ENCODE measurements around the gene OR52B2.
A peak's percentile ranks its signal among the peaks of the same experiment; 100 is the strongest.

The OR52B2 gene

DNA sequence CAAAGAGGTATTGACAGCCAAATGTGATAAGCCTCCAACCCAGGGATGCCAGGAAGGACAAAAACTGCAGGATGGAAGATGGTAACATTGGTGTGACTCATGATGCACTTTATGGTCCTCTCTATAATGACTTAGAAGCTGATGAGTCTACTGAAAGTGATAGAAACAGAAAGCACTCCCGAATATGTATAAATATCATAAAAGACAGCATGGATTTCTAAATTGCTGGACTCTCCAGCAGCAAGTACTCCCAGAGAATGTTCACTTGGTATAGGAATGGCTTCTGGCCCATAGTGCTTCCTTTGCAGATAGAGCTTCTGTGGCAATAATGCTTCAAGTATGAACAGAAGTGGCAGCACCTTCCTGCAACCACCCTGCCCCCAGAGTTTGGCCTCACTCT is at the start of gene OR52B2:
Gene OR52B2 (minus strand): TSS at position 101 of the 400 bp plus-strand sequence. CDS start 0 bp downstream, at position 101.
- no peak for DNase-seq
- in situ Hi-C loops (cut with HindIII; ENCODE audit: low pct_ligation_motif_present, low pct_unique_long_range_greater_than_20kb, low sequenced_read_pairs) = no loop called here

DNA sequence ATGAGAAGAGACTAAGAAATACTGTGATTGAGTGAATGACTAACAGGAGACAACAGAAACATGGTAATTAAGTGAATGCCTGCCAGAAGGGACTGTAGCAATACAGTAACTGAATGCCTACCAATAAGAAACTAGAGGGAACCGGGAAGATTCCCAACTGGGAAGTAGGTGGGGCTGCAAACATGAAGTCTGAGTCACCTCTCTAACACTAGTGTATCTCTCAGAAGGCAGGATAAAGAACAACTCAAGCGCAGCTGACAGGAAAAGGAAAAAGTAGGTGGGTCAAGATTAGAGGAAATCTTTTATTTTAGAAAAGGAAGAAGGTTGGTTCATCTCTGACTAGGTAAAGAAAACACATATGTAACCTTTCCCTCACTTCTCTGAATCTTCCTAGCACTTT is 49.2 kb upstream of the OR52B2 start:
- peak; percentile 74 for DNase-seq

DNA sequence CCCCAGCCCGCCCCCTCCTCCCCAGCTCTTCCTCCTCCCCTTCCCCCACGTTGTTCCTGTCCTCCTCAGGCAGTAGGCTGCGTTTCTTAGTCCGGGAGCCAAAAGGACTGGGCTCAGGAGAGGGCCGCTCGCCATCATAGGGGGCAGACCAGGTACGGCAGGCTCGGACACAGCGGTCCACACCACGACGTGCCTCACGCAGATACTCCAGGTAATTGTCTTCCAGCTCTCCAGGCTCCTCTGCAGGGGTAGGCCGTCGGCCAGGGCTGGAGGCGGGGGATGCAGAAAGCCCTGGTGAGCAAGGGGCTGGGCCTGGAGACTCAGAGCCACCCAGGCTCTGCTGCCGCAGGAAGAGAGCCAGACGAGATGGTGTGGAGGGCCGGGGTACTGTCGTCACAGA is 47.6 kb upstream of the OR52B2 start:
- in situ Hi-C loops (cut with HindIII; ENCODE audit: low pct_ligation_motif_present, low pct_unique_long_range_greater_than_20kb, low sequenced_read_pairs) = no loop called here
- DNase-seq = no peak

More for the DNA sequence above, 49.2 kb upstream of the OR52B2 start:
- in situ Hi-C loops (cut with HindIII; ENCODE audit: low pct_ligation_motif_present, low pct_unique_long_range_greater_than_20kb, low sequenced_read_pairs) = no loop called here

DNA sequence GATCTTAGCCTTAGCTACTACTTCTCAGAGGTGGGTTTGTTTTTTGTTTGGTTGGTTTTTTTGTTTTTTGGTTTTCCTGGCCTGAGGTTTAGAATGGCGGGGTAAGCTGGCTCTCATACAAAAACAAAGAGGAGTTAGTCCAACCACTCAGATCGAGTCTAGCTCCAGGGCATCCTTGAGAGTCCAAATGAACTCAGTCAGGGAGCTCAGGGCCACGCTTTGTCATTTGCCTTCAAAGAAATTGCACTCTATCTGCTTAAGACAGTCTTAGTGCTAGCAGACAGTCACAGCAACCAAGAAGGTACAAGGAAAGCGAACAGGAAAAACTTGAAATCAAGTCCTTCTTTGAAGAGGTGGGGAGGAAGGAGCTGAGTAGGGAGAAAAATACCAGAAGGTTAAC is 46.4 kb upstream of the OR52B2 start:
- in situ Hi-C loops (cut with HindIII; ENCODE audit: low pct_ligation_motif_present, low pct_unique_long_range_greater_than_20kb, low sequenced_read_pairs) = no loop called here
- no peak for DNase-seq

DNA sequence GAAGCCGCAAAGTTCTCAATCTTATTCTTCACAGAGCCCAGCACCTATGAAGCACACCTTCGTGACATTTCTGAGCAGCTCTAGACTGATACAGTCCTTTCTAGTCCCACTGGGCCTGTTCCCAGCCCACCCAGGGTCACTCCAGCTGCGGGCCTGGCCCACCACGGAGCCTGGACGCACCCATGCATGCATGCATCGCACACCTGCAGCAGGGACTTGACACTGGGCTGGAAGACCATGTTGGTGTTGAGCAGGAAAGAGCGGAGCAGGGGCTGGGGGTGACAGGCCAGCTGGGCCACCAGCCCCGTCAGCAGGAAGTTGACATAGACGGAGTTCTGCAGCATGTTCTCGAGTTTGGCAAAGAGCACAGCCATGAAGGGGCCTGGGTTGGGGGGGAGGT is 44.4 kb upstream of the OR52B2 start:
- in situ Hi-C loops (cut with HindIII; ENCODE audit: low pct_ligation_motif_present, low pct_unique_long_range_greater_than_20kb, low sequenced_read_pairs) = no loop called here
- DNase-seq = no peak

DNA sequence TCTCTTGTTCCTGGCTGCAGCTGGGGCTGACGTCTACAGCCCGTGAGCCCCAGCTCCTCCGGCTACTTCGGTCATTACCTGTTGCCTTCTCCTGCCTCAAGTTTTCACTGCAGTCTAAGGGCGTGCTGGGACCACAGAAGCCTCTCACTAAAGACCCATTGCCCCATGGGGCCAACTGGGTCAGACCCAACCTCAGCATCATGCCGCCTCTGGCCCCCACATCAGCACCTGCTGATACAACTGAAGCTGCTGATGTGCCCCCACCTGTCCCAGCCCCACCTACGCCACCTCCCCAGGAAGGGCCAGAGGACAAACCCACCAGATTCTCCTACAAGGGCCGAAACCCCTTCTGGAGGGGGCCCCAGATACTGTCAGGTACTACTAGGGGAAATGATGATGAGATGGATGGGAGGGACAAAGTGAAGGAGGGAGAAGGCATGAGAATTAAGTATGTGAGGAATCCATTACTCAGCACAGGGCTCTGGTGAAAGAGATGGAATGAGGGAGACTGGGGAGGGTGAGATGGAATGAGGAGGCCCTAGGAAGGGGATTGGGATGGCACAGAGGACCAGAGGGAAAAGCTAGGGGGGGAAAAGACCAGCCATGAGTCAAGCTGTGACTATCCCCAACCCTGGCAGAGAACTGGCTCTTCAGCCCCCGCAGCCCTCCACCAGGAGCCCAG is 40.3 kb upstream of the OR52B2 start:
- in situ Hi-C loops (cut with HindIII; ENCODE audit: low pct_ligation_motif_present, low pct_unique_long_range_greater_than_20kb, low sequenced_read_pairs) = no loop called here
- DNase-seq = no peak

DNA sequence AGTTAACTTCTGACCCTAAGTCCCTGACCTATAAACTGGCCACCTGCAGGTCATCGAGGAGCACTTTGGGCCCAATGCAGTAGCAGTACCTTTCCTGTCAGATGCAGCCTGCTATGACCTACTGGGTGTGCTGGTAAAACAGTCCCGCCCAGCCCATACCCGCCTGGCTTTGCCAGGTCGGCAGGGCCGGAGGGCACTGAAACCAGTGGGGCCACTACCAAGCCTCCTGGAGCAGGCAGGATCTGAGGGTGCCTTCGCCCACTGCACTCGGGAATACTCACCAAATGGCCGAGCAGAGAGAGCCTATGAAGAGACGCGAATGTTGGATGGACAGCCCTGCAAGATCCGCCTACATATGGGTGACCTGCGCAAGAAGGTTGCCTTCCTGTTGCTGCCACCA is 39.7 kb upstream of the OR52B2 start:
- in situ Hi-C loops (cut with HindIII; ENCODE audit: low pct_ligation_motif_present, low pct_unique_long_range_greater_than_20kb, low sequenced_read_pairs) = no loop called here
- no peak for DNase-seq

DNA sequence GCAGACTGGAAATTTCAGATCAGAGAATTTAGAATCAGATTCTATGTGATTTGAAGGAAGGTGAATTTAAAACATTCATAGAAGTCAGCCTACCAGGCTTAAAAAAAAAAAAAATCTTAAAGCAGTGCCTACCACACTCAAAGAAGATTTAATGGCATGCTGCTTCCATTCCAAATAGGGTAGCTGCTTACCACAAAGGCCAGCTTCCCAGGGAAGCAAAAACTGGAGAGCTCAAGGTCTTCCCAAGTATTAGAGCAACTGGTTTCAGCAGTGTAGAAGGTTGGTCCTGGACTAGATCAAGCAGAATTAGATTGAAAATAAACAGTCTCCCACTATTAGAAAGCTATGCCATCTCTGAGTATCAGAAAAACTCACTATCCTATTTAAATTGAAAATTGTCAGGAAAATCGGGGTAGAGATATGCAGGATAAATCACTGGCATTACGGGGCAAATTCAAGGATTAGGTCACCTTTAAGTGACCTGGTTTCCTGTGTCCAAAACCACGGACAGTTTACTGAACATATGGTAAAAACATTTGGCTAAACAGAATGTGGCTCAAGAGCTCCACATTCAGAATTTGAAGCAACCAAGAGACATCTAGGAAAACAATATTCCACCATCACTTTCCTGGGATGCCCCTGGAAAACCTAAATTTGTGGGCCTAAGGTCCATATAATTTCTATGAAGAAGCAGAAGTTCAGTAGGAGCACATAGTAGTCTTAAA is 36.5 kb upstream of the OR52B2 start:
- in situ Hi-C loops (cut with HindIII; ENCODE audit: low pct_ligation_motif_present, low pct_unique_long_range_greater_than_20kb, low sequenced_read_pairs) = no loop called here
- DNase-seq = no peak

DNA sequence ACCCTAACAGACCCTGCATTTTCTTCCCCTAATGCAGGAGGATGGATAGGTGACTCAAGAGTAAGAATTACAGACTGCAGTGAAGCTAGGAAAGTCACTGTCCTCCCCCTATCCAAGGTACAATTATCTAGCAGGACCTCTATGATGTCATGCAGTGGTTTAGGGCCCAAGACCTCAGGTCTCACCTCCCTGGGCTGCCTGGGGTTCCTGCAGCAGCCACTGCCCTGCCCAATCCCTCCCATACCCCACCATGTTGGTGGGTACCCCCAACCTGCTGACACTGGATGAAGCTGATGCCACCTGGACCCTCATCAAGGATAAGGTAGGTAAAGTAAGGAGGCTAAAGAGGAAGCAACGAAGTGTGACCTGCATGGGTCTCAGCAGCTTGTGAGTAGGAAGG is 35.2 kb upstream of the OR52B2 start, which contains the start of gene C11orf42:
Gene C11orf42 (plus strand): TSS at position 192 of the 400 bp plus-strand sequence. CDS start 59 bp downstream, at position 251.
- in situ Hi-C loops (cut with HindIII; ENCODE audit: low pct_ligation_motif_present, low pct_unique_long_range_greater_than_20kb, low sequenced_read_pairs) = no loop called here
- no peak for DNase-seq

DNA sequence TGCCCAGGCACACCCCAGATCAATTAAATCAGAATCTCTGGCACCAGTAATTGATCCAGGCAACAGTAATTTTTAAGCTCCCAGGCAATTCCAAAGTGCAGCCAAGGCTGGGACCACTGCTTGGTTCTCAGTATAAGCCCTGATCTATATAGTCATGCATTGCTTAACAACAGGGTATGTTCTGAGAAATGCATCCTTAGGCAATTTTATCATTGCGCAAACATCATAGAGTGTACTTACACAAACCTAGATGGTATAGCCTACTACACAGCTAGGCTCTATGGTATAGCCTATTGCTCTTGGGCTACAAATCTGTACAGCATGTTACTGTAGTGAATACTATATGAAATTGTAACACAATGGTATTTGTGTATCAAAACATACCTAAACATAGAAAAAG is 34.6 kb upstream of the OR52B2 start:
- DNase-seq = no peak

DNA sequence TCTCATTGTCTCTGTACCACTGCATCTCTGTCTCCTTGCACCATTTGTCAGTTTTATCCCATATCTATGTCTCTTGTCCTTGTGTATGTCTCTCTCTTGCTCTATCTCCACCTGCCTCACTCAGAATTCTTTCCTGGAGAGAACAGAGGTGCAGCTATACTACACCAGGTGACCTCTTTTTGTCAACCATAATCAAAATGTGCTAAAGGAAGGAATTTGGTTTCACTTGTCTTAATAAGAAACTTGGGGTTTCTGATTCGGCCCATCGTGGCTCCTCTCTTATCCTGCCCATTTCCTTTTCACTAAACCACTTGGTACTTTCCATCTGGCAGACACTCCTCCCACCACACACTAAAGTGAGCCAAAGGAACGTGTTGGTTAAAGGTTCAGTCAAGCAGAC is 33.2 kb upstream of the OR52B2 start:
- in situ Hi-C loops (cut with HindIII; ENCODE audit: low pct_ligation_motif_present, low pct_unique_long_range_greater_than_20kb, low sequenced_read_pairs) = no loop called here
- DNase-seq = no peak

More for the DNA sequence above, 34.6 kb upstream of the OR52B2 start:
- in situ Hi-C loops (cut with HindIII; ENCODE audit: low pct_ligation_motif_present, low pct_unique_long_range_greater_than_20kb, low sequenced_read_pairs) = no loop called here

DNA sequence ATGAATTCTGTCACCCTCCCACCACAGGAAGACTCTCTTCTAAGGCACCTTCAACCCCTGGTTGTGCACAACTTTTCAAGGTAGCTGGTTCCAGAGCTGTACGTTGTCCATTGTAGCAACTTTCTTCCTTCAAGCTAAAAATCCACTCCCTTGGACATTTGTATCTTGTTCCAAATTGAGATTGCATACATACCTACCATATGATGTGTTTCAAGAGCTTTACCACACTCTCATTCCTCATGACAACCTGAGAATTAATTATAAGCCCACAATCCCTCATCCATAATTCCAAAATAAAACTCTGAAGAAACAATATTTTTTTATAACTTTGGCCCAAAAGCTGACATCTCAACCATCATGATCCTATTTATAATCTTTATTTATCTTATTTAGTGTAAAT is 31.9 kb upstream of the OR52B2 start:
- in situ Hi-C loops (cut with HindIII; ENCODE audit: low pct_ligation_motif_present, low pct_unique_long_range_greater_than_20kb, low sequenced_read_pairs) = no loop called here
- DNase-seq = no peak

DNA sequence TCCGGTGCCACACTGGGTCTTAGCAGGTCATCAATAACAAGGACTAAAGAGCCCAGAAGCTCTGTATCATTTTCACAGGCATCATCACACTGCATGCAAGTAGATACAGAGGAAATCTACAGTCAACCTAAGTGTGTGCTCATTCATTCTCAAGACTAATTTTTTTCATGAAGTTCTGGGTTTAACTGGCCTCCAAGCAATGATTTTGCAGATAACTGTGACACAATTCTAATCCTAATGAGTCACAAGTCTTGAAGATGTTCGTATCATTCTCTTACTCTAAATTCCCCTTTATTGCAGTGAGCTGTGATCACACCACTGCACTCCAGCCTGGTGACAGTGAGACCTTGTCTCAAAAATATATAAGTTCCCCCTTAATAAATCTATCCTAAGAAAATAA is 31.4 kb upstream of the OR52B2 start:
- in situ Hi-C loops (cut with HindIII; ENCODE audit: low pct_ligation_motif_present, low pct_unique_long_range_greater_than_20kb, low sequenced_read_pairs) = no loop called here
- DNase-seq = no peak

DNA sequence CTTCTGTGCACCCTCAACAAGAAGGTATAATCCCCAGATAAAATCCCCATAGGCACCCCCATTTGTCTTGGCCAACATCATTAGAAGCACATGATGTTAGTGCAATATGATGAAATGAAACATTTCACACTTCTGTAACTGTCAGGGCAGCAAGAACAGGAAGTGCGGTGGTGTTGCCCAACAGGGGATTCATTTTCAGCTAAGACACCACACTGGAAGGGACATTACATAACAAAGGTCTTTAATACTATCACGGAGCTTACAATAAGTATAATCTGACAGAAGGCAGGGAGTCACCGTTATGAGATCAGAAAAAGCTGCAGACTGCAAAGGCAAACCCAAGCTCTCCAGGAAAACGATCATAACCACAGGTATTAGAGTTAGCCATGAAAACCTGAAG is 30.8 kb upstream of the OR52B2 start:
- no peak for DNase-seq
- in situ Hi-C loops (cut with HindIII; ENCODE audit: low pct_ligation_motif_present, low pct_unique_long_range_greater_than_20kb, low sequenced_read_pairs) = no loop called here

DNA sequence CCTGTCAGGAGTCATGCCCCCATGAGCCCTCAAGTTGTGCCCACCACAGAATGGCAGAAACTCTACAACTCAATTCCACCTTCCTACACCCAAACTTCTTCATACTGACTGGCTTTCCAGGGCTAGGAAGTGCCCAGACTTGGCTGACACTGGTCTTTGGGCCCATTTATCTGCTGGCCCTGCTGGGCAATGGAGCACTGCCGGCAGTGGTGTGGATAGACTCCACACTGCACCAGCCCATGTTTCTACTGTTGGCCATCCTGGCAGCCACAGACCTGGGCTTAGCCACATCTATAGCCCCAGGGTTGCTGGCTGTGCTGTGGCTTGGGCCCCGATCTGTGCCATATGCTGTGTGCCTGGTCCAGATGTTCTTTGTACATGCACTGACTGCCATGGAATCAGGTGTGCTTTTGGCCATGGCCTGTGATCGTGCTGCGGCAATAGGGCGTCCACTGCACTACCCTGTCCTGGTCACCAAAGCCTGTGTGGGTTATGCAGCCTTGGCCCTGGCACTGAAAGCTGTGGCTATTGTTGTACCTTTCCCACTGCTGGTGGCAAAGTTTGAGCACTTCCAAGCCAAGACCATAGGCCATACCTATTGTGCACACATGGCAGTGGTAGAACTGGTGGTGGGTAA is 29.2 kb upstream of the OR52B2 start, which contains the start of gene OR52W1:
Gene OR52W1 (plus strand): TSS at position 51 of the 637 bp plus-strand sequence. CDS start 0 bp downstream, at position 51.
- in situ Hi-C loops (cut with HindIII; ENCODE audit: low pct_ligation_motif_present, low pct_unique_long_range_greater_than_20kb, low sequenced_read_pairs) = no loop called here
- DNase-seq = no peak

DNA sequence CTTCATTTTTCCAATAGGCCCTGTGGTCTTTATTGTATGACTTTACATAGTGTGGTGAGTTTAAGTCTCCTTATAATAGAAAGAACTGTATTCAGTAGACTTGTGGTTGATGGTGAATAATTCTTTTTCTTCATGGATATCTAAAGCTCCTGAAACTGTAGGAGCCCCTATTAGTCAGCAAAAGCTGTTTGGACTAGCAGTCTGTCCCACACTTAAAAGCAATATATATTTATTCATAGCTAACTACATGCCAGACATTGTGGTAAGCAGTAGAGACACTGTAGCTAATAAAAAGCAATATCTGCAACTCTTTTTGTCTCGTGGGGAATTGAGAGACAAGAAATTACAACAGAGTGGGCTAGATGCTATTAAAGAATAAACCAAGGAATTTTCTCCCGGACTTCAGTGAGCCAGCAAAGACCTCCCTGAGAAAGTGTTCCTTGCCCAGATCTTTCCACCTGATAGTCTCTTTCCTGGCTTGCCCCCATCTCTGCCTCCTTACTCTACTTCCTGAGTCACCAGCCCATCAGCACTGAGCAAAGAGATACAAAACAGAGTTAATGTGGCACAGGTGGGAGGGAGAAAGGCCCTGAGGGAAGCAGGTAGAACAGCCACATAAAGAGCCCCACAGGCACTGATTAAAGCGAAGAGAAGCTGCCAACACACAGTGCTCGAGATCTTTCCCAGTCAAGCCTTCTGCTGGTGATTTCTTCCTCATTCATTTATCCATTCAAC is 27.5 kb upstream of the OR52B2 start:
- in situ Hi-C loops (cut with HindIII; ENCODE audit: low pct_ligation_motif_present, low pct_unique_long_range_greater_than_20kb, low sequenced_read_pairs) = no loop called here
- DNase-seq = no peak

DNA sequence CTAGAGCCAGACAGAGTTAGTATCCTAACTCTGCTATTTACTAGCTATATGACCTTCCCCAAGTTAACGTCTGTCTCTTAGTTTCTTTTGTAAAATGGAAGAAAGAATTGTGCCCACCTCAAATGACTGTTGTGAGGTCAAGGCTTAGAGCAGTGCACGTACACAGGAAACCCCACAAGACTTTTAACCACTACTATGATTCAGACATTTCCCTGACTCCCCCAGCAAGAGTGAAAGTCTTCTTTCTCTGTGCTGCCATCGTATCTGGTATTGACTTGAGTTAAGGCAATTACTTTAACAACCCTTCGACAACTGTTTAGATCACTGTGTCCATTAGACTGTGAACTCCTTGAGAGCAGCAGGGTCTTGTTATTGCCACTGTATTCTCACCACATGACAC is 26.3 kb upstream of the OR52B2 start:
- no peak for DNase-seq
- in situ Hi-C loops (cut with HindIII; ENCODE audit: low pct_ligation_motif_present, low pct_unique_long_range_greater_than_20kb, low sequenced_read_pairs) = no loop called here

DNA sequence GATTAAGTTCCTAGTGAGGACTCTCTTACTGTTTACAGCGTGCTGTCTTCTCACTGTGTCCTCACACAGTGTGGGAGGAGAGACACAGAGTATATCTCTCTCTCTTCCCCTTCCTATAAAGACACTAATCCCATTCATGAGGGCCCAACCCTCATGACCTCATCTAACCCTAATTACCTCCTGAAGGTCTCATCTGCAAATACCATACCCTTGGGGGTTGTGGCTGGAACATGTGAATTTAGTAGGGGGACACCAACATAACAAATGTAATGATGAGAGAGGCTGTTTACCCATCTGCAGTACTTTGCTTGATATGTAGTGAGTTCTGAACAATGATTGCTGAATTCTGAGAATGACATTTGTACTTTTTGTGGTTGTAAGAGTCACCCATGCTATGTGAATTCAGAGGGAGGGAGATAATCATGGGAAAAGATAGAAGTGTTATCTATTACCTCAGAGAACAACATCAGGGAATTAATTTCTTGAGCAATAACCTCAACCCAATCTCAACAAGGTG is 24.0 kb upstream of the OR52B2 start:
- in situ Hi-C loops (cut with HindIII; ENCODE audit: low pct_ligation_motif_present, low pct_unique_long_range_greater_than_20kb, low sequenced_read_pairs) = no loop called here
- DNase-seq = no peak

DNA sequence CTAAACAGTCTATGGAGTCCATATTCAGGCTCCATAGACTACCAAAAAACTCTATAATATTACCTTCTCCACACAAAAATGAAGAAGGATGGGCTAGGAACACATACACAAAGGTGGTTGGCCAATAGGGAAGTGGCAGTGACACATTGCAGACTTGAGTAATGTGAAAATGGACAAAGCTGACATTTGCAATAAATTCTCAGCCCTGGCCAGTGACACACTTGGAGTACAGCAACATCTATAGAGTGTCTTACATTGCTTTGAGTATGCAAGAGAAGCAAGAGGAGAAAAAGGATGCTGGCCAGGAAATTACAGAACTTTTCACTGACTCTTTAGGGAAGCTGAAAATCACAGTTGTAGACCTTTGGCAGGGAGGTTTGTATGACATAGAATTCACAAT is 21.6 kb upstream of the OR52B2 start:
- in situ Hi-C loops (cut with HindIII; ENCODE audit: low pct_ligation_motif_present, low pct_unique_long_range_greater_than_20kb, low sequenced_read_pairs) = no loop called here
- DNase-seq = no peak

Measured in ACHN (cell line).